GM18502 (cell line): Measurements from ENCODE around the gene SH3BGRL2.
"Not testable (repeated sequence)": the region's sequence is repeated elsewhere in the genome, so short reads cannot be mapped to it uniquely, and the experiment has no call there.

ENCODE experiments used
- ATAC-seq: cut with Tn5 transposase; IDR thresholded peaks from one replicate; pipeline ENCODE4 v1.9.1; 2021; ENCODE audit warnings: mild to moderate bottlenecking; ENCODE audit not compliant: unreplicated experiment, poor library complexity

SH3BGRL2 gene

DNA sequence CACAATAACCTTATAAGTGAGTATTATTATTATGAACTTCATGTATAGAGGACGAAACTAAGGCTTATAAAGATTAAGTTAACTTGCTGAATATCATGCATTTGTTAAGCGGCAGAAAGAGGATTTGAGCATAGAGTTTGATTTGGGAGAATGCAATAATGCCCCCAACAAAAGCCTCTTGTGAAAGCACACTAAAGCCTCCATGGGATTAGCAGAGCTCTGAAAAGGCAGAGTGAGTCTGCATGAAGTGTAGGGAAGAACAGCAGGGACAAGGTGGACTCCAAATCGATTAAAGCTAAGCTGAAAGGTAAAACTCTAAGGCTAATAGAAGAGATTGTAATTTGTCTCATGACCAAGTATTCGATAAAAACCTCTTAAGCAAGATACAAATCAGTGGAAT is 100.3 kb downstream of the SH3BGRL2 start:
- ATAC-seq = no peak

DNA sequence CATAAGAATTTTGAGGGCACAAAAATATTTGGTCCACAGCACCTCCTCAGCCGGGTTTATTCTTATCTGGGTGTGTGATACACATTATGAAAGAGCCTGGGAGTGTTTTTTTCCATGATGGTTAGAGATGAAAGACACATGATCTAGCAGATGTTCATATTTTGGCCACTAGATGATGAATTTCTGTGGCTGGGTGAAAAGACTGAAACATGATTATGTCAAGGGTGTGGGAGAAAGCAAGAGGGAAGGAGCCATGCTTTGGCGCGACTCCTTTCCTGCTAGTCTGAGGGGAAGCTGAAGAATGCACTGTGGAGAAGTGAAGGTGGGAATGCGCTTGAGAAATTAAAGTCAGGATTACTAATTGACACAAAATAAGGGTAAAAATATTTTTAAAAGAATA is 102.3 kb downstream of the SH3BGRL2 start:
- no peak for ATAC-seq

DNA sequence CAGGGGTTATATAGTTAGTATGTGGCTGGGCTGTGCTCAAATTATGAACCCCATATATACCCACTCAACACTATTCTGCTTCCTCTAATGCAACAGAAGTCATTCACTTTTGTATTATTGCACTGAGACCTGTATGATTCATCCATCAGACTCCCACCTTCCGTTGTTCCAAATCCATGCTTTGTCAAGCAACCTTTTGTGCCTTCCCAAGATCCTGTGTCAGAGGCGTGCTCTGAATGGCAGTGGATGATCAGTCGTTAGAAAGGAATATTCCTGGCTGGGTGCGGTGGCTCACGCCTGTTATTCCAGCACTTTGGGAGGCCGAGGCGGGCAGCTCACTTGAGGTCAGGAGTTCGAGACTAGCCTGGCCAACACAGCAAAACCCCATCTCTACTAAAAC is 103.2 kb downstream of the SH3BGRL2 start:
- no peak for ATAC-seq

DNA sequence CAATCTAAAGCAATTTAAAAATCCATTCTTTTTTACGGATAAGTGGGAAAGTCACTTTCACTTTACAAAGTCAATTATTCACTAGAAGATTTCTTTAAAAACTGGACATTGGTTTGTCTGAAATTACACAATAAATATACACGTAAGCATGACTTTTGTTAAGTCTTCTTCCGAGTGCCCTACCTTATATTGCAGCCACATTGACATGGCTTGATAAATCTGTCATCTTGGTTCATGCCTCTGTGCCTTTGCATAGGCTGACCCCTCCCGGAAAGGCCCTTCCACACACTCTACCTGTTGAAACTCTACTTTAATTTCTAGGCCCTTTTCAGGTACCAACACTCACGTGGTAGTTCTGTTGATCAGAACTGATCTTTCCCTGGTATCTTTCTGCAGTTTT is 104.1 kb downstream of the SH3BGRL2 start:
- no peak for ATAC-seq

DNA sequence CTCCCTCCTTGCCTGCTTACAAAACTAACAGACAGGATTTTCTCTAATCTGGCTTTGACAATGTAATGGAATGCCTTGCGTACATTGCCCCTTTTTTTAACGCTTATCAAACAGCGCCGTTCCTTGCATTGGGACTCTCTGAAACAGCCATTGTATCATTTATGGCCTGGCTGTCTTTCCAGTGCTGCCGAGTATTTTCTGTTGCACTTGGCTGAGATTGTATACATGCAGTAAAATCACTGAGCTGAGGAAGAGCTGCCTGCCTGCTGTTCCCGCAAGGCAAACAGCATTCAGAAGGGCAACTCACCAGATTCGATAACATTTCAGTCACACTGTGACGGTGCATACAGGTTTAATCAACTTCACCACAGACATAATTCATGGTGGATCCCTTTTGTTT is 106.0 kb downstream of the SH3BGRL2 start:
- ATAC-seq = no peak

DNA sequence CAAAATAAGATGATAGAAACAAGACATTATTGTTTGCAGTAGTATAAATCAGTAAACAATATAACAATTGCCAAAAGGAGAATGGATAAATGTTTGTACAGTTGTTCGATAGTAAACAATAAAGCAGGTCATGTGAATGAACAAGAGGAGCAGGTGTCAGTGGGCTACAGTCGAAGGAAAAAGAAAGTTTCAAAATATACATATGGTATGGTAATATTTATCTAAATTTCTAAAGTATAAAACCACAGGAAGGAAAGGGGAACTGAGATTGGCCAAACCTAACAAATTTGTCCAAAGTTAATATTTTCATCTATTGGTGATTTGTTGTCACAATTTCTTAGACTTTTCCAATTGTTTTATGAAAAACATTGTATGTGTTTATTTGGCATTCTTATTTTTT is 110.9 kb downstream of the SH3BGRL2 start:
- ATAC-seq = no peak

DNA sequence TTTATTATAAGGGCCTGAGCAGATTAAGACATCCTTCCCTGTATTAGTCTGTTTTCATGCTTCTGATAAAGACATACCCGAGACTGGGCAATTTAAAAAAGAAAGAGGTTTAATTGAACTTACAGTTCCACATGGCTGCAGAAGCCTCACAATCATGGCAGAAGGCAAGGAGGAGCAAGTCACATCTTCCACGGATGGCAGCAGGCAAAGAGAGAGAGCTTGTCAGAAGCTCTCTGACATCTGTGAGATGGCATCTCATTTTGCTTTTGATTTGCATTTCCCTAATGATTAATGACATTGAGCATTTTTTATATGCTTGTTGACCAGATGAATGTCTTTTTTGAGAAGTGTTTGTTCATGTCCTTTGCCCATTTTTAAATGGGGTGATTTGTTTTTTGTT is 114.2 kb downstream of the SH3BGRL2 start:
- not testable (repeated sequence) for ATAC-seq

DNA sequence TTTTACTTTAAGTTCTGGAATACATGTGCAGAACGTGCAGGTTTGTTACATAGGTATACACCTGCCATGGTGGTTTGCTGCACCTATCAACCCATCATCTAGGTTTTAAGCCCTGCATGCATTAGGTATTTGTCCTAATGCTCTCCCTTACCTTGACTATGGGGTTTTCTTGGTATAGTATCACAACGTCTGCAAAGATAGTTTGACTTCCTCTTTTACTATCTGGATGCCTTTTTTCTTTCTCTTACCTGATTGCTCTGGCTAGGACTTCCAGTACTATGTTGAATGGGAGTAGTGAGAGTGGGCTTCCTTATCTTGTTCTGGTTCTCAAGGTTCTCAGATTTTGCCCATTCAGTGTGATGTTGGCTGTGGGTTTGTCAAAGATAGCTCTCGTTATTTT is 115.2 kb downstream of the SH3BGRL2 start:
- ATAC-seq = not testable (repeated sequence)

DNA sequence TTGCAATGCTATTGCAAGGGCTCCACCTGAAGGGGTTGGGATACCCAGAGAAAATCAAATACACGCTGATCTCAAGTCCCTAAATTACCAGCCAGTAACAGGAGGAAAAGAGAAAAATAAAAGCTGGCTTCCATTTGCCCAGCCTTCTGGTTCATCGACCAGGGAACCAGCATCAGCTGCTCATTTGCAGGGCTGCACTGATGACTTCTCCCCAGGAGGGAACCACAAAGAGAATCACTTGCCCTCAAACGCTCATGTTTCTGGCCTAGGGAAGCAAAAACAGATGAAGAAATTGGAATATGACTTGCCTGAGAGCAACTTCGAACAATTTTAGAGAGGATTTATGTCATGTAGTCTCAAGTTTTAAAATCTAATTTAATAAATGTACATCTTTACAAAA is 119.7 kb downstream of the SH3BGRL2 start:
- ATAC-seq = no peak
